Ovary (tissue), 9 donors: Measurements from ENCODE around the gene ESD. TPM values are rescaled to one million over a fixed set of nuclear protein-coding genes. Genes with fewer than 3 reads are reported as not detected.
"Not testable (repeated sequence)": the region's sequence is repeated elsewhere in the genome, so short reads cannot be mapped to it uniquely, and the experiment has no call there.

Experiments used
- DNase-seq, 5 donors: peaks; one replicate each; pipeline ENCODE4 v3.0.0-alpha.2; 2019 to 2020
- H3K27ac ChIP-seq, 2 donors: fragments of 200-600 bp; one replicate each; pipeline versions ENCODE4 v1.5.1 to v1.8.0; 2019 to 2022
- H3K27me3 ChIP-seq: fragments of 200-600 bp; one replicate; pipeline ENCODE4 v1.8.0; 2022
- H3K36me3 ChIP-seq: fragments of 200-600 bp; sonication (generic); one replicate; pipeline ENCODE4 v1.5.1; 2019
- H3K4me1 ChIP-seq: one replicate; pipeline ENCODE4 v1.8.1; 2013; ENCODE audit warnings: mild to moderate bottlenecking, moderate library complexity; ENCODE audit not compliant: insufficient read depth
- H3K4me3 ChIP-seq: fragments of 200-600 bp; sonication (generic); one replicate; pipeline ENCODE4 v1.5.1; 2017
- H3K9me3 ChIP-seq, 2 donors: fragments of 200-600 bp in 1 of 2; sonication (generic) in 1 of 2; one replicate each; pipeline versions ENCODE4 v1.5.1 to v1.8.1; 2013 to 2019; ENCODE audit warnings: mild to moderate bottlenecking in 1 of 2, moderate library complexity in 1 of 2
- CTCF ChIP-seq, 3 donors: fragments of 450-650 bp in 2 of 3; fragments of 200-600 bp in 1 of 3; IDR thresholded peaks; one replicate each; pipeline versions ENCODE4 v1.5.1 to v1.8.0; 2016 to 2022; ENCODE audit warnings: antibody characterized with exemption in 3 of 3, mild to moderate bottlenecking in 1 of 3
- EP300 ChIP-seq: sonication (generic); formaldehyde crosslinking; IDR thresholded peaks from one replicate; pipeline ENCODE4 v1.6.1; 2017; ENCODE audit warnings: antibody characterized with exemption
- POLR2A ChIP-seq: fragments of 450-650 bp; IDR thresholded peaks from one replicate; pipeline ENCODE4 v1.6.1; 2017; ENCODE audit warnings: antibody characterized with exemption, mild to moderate bottlenecking, moderate library complexity
- WGBS, 3 donors: extraction: QIAGEN DNeasy Blood & Tissue Kit in 1 of 3; methylation state at CpG; one replicate each; pipeline versions ENCODE4 v1.1.5 to v1.1.7; 2013 to 2017; 5-methylcytosine and 5-hydroxymethylcytosine counted together
- intact Hi-C, 4 donors: fragments of 100-400 bp; cut with DNase I; formaldehyde crosslinking; loops; one replicate each; pipeline versions ENCODE4 v1.11.0 to v1.15.1; 2022 to 2023
- polyA plus RNA-seq, 2 donors: library from polyadenylated mRNA; stranded (reverse); fragments of 200-250 nt in 1 of 2; fragments of 350-450 nt in 1 of 2; fragmentation: Illumina TruSeq in 1 of 2; extraction: RNeasy Lipid Tissue Mini Kit (QIAGEN cat#74804) in 1 of 2; gene quantifications; one replicate each; pipeline ENCODE4 v1.2.3, GENCODE V29; 2013 to 2014
- total RNA-seq, 7 donors: library from RNA; depleted of rRNA in 2 of 7; stranded (reverse); fragments of >200 nt in 2 of 7; fragmentation: NEBNext Ultra II Directional in 3 of 7; extraction: Animal tissue kit (Norgen Biotek cat#: 25700) in 3 of 7; gene quantifications; one replicate each; pipeline versions ENCODE4 v1.1.0 to v1.2.4, GENCODE V29; 2016 to 2023
- donor health status: DM: no; HTN: no; CAD: no; lungs with moderate emphysema.
- donor health status: DM: no; HTN: no; CAD: no.
- donor health status: Bipolar disorder and iron deficiency.
- donor health status: DM: yes; HTN: yes; CAD: no.
- donor health status: DM: no; HTN: no; CAD: no.
- donor health status: DM: yes; HTN: yes; CAD: no.

ESD gene
- total and polyA plus RNA-seq, 9 donors: 104 to 281 (median 115) TPM

DNA sequence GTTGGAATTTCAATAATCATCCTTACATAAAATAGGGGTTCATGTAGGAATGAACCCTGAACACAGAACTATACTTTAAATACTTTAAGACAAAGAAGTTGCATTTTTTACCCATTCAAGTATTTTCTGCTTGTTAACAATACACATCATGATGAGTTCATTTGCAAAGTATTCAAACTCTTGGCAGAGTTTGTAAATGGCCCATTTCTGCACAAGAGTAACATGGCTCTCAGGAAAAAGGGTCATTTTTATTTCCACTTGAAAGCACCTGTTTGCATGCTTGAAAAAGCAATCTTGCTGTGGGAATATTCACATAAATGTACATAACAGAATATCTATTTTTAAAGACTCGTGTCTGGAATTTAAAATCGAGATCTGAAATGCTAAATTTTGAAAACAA, 18.1 kb downstream of the ESD start:
- H3K9me3 ChIP-seq: no peaks in the 10 kb centered on the region
- intact Hi-C loops: no loop called here
- H3K27me3 ChIP-seq: no peaks in the 10 kb centered on the region
- H3K36me3 ChIP-seq: no peaks in the 10 kb centered on the region
- WGBS, 3 donors: 30 to 55% (median 43%) methylated on average over 2 of the region's 2 CpGs
- no peak for DNase-seq
- H3K4me3 ChIP-seq: no peak overlapping the region
- H3K4me1 ChIP-seq: peaks cover 3% of the 10 kb centered on the region
- no peak overlapping the region for H3K27ac ChIP-seq
- TF ChIP-seq CTCF (IDR thresholded peaks at IDR 0.05): no peak
- TF ChIP-seq EP300: no peak
- TF ChIP-seq POLR2A: no peak

- Histone ChIP-seq H3K36me3 (no peaks in the 10 kb centered on the region), H3K9me3 (no peaks in the 10 kb centered on the region), H3K4me3 (no peak overlapping the region), H3K27me3 (no peaks in the 10 kb centered on the region), H3K27ac (no peak overlapping the region), H3K4me1 (peaks cover 3% of the 10 kb centered on the region)
- no peak for TF ChIP-seq POLR2A
- TF ChIP-seq EP300: no peak
- WGBS, 3 donors: 59 to 65% (median 60%) methylated on average over 3 of the region's 3 CpGs
- DNase-seq: no peak
- intact Hi-C loops: no loop called here
Observed at GRCh38 chr13:46778095-46778494, 18.9 kb downstream of the ESD start.

- H3K36me3 ChIP-seq: no peaks in the 10 kb centered on the region
- 61 to 78% (median 67%) methylated on average over 8 of the region's 8 CpGs for WGBS, 3 donors
- intact Hi-C loops: no loop called here
- no peak for DNase-seq
- H3K27ac ChIP-seq: no peak overlapping the region
- TF ChIP-seq POLR2A (no peak), EP300 (no peak), CTCF (IDR thresholded peaks at IDR 0.05) (no peak)
- H3K27me3 ChIP-seq: no peaks in the 10 kb centered on the region
- H3K4me1 ChIP-seq: peaks cover 3% of the 10 kb centered on the region
- H3K9me3 ChIP-seq: no peaks in the 10 kb centered on the region
- H3K4me3 ChIP-seq: no peak overlapping the region
Observed at GRCh38 chr13:46775385-46776107, 21.4 kb downstream of the ESD start.

- Histone ChIP-seq H3K4me3 (no peak overlapping the region), H3K4me1 (peaks cover 3% of the 10 kb centered on the region), H3K27ac (no peak overlapping the region), H3K36me3 (no peaks in the 10 kb centered on the region), H3K27me3 (no peaks in the 10 kb centered on the region), H3K9me3 (no peaks in the 10 kb centered on the region)
- intact Hi-C loops: no loop called here
- no peak for DNase-seq
- no peak for TF ChIP-seq CTCF (IDR thresholded peaks at IDR 0.05)
- no peak for TF ChIP-seq EP300
- no peak for TF ChIP-seq POLR2A
- WGBS, 3 donors: 15 to 17% (median 16%) methylated on average over 2 of the region's 2 CpGs
Observed at GRCh38 chr13:46773541-46773940, 23.4 kb downstream of the ESD start.

DNA sequence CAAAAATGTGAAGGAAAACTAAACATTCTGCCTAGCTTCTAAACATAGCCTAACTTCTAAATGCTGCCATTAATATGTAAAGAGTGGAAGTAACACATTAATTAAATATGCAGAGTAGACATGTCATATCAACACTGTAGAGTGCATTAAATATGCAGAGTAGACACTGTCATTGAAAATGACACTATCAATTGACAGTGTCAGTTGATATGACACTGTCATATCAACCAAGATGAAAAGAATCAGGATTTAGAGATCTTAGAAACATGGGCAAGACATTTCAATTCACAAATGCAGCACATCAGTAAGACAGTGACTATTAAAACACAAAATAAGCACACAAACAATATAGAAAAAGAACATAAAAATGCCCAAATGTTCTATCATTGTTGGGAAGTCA, 25.3 kb downstream of the ESD start:
- H3K4me3 ChIP-seq: no peak overlapping the region
- no peaks in the 10 kb centered on the region for H3K36me3 ChIP-seq
- intact Hi-C loops: no loop called here
- no peak for DNase-seq
- H3K9me3 ChIP-seq: no peaks in the 10 kb centered on the region
- no peak overlapping the region for H3K27ac ChIP-seq
- H3K4me1 ChIP-seq: peaks cover 3% of the 10 kb centered on the region
- no peak for TF ChIP-seq CTCF (IDR thresholded peaks at IDR 0.05)
- no peak for TF ChIP-seq POLR2A
- no peak for TF ChIP-seq EP300
- no peaks in the 10 kb centered on the region for H3K27me3 ChIP-seq

- H3K36me3 ChIP-seq, H3K27me3 ChIP-seq, H3K4me1 ChIP-seq, H3K27ac ChIP-seq, H3K4me3 ChIP-seq, DNase-seq, intact Hi-C loops, H3K9me3 ChIP-seq: not testable (repeated sequence)
- 95 to 99% (median 97%) methylated on average over 4 of the region's 4 CpGs for WGBS, 3 donors
Observed at GRCh38 chr13:46769925-46770324, 27.0 kb downstream of the ESD start.
